NCI-H2081 treated with DMSO at 0.1 percent for 48 hours (cell line): ENCODE results near the gene SERAC1.

Source experiments
- DNase-seq: peaks from one replicate; lab custom pipeline; 2025; lab: John Stamatoyannopoulos, UW

Gene SERAC1

GRCh38 chr6:158121335-158121734 is 46.7 kb downstream of the SERAC1 start:
- DNase-seq: no peak

- DNase-seq: no peak
These were observed 49.2 kb downstream of the SERAC1 start for GRCh38 chr6:158118886-158119285.

- no peak for DNase-seq
These were observed 52.6 kb downstream of the SERAC1 start for GRCh38 chr6:158115508-158115907.

GRCh38 chr6:158115102-158115501 is 53.0 kb downstream of the SERAC1 start:
- no peak for DNase-seq

- DNase-seq: no peak
These were observed 54.3 kb downstream of the SERAC1 start for GRCh38 chr6:158113802-158114201.

GRCh38 chr6:158111987-158112386 is 56.1 kb downstream of the SERAC1 start:
- no peak for DNase-seq

- DNase-seq: no peak
These were observed 57.1 kb downstream of the SERAC1 start for GRCh38 chr6:158110986-158111385.

- DNase-seq: no peak
These were observed 58.3 kb downstream of the SERAC1 start for GRCh38 chr6:158109748-158110147.

- DNase-seq: no peak
These were observed 63.4 kb downstream of the SERAC1 start for GRCh38 chr6:158104696-158105095.

- no peak for DNase-seq
These were observed 64.8 kb downstream of the SERAC1 start for GRCh38 chr6:158103228-158103627.

GRCh38 chr6:158095671-158096070 is 72.4 kb downstream of the SERAC1 start:
- no peak for DNase-seq

GRCh38 chr6:158095031-158095430 is 73.0 kb downstream of the SERAC1 start:
- DNase-seq: no peak

- DNase-seq: no peak
These were observed 75.3 kb downstream of the SERAC1 start for GRCh38 chr6:158092806-158093205.

GRCh38 chr6:158087224-158087867 is 80.7 kb downstream of the SERAC1 start:
- DNase-seq: no peak

- DNase-seq: no peak
These were observed 81.4 kb downstream of the SERAC1 start for GRCh38 chr6:158086504-158087223.

- DNase-seq: no peak
These were observed 82.0 kb downstream of the SERAC1 start for GRCh38 chr6:158086054-158086503.

- DNase-seq: no peak
These were observed 82.6 kb downstream of the SERAC1 start for GRCh38 chr6:158085261-158086053.

- DNase-seq: no peak
These were observed 84.4 kb downstream of the SERAC1 start for GRCh38 chr6:158083455-158084325.

- no peak for DNase-seq
These were observed 86.5 kb downstream of the SERAC1 start for GRCh38 chr6:158081657-158081935.

GRCh38 chr6:158080849-158081656 is 87.0 kb downstream of the SERAC1 start:
- no peak for DNase-seq

- DNase-seq: no peak
These were observed 89.7 kb downstream of the SERAC1 start for GRCh38 chr6:158078320-158078719.
